SH-SY5Y (cell line): ENCODE results near the gene ACBD6.

Source experiments
- GATA2 ChIP-seq: IDR thresholded peaks from 2 replicates; pipeline ENCODE4 v1.6.1; 2011; ENCODE audit warnings: mild to moderate bottlenecking, low read depth, low read length
- GATA3 ChIP-seq: IDR thresholded peaks from 2 replicates; pipeline ENCODE4 v1.6.1; 2011; ENCODE audit warnings: low read depth, mild to moderate bottlenecking, low read length, moderate library complexity

Gene ACBD6

DNA sequence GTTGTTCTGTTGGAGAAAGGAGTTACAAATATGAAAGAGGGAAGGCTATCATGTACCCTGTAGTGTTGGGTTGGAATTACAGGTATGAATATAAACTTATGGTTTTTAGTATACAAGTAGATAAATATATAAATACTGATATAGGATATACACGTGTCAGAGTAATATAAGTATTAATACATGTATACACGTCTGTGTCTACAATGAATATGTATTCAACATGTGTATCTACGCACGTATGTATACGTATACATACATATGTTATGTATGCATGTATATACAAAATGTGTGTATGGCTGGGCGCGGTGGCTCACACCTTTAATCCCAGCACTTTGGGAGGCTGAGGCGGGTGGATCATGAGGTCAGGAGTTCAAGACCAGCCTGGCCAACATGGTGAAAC is 17.9 kb downstream of the ACBD6 start:
- TF ChIP-seq GATA3 (no peak), GATA2 (no peak)

DNA sequence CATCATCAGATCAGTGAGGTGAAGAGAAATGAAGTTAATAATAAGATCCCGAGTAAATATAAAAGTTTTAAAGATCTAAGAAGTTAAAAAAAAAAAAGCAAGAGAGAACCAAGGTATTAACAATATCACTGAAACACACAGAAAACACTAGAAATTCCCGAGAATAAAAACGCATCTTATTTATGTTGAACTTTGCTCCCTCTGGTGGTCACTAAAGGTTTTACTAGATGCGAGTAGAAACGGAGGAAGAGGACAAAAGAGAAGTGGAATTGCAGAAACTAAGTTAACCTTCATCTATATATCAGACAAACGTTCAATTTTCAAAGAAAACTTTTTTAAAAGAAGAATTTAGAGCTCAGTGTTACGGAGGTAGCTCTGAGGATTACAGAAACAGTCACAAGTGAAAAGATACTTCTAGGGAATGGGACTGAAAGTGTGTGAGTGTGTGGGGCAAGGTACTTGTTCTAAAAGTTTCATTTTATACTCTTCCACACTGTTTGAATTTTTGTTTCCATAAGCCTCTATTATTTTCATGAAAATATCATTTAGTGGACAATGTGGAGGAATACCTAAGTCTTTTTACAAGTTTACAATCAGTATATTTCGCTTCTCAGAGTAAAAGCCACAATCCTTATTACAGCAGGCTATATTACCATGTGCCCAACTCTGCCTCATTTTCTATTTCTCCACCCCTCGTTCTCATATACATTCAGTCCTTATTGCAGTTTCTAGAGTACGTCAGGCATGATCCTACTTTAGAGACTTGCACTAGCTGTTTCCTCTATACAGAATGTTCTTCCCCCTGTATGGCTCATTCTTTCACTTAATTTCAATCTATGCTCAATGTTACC is 19.7 kb downstream of the ACBD6 start:
- no peak for TF ChIP-seq GATA2
- TF ChIP-seq GATA3, result no peak

DNA sequence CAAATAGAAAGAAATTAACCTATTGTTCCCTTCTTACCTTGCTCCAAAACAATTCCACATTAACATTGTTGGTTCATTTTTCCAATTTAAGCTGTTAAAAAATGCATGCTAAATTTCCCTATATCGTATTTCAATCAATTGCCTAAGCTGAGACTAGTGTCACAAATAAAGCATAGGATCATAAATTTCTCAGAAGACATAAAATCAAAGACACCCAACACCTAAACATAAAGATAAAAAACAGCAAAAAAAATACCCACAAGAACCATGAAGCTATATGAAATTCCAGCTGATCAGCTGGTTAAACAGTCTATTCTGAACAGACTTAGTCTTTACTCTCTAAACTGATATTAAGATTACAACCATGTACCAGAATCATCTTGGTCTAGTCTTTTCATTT is 32.3 kb downstream of the ACBD6 start:
- TF ChIP-seq GATA3 (no peak), GATA2 (no peak)

DNA sequence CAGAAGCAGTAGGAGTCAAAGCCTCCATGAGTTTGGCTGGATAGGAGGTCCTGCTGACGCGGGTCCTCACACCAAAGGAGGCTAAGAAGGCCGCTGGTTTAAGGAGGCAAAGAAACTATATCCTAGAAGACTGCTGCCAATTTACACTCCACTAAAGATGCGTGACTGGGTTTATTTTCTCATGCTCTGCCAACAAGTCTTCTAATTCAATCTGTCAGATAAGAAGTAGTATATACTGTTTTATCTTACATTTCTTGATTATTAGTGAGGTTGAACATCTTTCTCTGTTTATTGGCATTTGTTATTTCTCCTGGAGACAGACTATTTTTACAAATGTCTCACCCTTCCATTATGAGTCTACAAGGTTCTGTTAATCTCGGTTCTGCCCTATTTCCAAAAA is 34.1 kb downstream of the ACBD6 start:
- no peak for TF ChIP-seq GATA3
- no peak for TF ChIP-seq GATA2

DNA sequence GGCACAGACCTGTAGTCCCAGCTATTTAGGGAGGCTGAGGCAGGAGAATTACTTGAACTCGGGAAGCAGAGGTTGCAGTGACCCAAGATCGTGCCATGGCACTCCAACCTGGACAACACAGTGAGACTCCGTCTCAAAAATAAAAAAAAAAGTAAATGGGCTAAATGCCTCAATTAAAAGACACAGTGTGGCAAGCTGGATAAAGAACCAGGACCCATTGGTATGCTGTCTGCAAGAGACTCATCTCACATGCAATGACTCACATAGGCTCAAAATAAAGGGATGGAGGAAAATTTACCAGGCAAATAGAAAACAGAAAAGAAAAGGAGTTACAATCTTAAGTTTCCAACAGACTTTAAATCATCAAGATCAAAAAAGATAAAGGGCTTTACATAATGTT is 40.3 kb downstream of the ACBD6 start:
- TF ChIP-seq GATA3 (no peak), GATA2 (no peak)

DNA sequence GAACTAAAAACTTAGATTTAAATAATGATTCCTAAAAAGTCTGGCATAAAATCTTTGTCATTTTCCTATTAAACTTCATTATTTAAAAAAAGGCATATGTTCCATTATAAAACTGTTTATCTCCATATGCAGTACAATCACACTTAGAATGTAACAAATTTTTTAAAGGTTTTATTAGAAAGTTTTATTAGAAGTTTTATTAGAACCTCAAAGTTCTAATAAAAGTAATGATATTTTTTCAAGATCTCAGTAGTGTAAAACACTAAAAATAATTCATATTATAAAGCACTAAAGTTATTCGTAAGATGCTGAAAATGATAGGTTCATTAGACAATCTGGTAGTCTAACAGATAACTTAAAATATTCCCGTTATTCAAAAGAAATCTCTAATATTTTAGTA is 43.6 kb downstream of the ACBD6 start:
- TF ChIP-seq GATA2 (no peak), GATA3 (no peak)

DNA sequence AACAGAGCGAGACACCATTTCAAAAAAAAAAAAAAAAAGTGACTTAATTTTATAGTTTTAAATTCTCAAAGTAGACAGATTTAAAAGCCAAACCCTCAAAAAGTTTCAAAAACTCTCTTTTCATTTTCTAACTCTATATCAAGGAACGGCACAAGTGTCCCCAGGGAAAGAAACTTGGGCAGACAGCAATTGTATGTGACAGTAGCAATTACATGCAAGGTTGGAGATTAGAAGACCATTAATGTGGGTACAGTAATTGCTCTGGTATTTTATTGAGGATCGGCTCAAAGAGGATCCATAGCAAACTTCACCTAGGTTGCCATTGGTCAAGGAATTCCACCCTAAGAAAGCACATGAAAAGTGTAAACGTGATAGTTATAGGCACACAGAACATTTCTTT is 46.2 kb downstream of the ACBD6 start:
- TF ChIP-seq GATA2 (no peak), GATA3 (no peak)

DNA sequence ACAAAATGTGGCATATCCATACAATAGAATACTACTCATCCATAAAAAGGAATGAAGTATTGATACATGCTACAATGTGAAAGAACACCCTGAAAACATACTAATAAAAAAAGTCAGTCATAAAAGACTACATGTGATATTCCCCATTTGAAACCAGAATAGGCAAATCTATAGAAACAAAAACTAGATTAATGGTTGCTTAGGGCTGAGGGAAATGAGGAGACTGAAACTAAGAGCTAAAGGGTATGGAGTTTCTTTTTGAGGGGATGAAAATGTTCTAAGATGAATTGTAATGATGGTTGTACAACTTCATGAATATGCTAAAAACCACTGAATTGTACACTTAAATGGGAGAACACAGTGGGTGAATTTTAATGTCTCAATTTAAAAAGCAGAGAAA is 50.9 kb downstream of the ACBD6 start:
- TF ChIP-seq GATA2 (no peak), GATA3 (no peak)

DNA sequence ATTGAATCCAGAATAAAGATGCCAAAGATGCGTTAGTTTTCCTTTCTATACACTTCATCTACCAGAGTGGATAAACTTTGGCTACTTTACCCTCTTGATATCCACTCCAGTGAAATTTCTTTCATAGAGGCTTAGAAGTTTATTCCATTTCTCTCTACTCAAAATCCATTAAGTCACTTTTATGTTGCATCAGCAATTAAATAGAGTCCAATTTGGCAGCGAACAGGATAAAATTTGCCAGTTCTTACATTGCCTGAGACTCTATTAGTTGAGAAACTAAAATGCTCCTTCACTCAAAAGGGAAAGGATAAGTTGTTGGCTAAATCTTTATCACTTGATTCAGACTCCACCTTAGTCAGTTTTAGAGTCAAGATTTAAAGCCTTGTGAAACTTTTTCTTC is 57.9 kb downstream of the ACBD6 start:
- TF ChIP-seq GATA2 (no peak), GATA3 (no peak)

DNA sequence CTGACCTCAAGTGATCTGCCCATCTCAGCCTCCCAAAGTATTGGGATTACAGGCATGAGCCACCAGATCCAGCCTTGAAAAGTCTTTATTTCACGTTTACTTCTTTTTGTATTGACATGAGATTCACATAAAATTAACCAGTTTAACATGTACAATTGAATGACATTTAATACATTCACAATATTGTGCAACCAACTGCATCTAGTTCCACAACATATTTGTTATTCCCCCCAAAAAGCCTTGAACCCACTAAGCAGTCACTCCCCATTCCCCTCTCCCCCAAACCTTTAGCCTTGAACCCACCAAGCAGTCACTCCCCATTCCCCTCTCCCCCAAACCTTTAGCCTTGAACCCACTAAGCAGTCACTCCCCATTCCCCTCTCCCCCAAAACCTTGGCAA is 62.0 kb downstream of the ACBD6 start:
- TF ChIP-seq GATA3 (no peak), GATA2 (no peak)

DNA sequence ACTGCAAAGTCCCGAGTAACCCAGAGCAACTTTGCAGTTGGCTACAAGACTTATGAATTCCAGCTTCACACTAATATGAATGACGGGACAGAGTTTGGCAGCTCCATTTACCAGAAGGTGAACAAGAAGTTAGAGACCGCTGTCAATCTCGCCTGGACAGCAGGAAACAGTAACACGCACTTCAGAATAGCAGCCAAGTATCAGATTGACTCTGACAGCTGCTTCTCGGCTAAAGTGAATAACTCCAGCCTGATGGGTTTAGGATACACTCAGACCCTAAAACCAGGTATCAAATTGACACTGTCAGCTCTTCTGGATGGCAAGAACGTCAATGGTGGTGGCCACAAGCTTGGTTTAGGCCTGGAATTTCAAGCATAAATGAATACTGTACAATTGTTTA is 66.8 kb downstream of the ACBD6 start:
- no peak for TF ChIP-seq GATA2
- no peak for TF ChIP-seq GATA3

DNA sequence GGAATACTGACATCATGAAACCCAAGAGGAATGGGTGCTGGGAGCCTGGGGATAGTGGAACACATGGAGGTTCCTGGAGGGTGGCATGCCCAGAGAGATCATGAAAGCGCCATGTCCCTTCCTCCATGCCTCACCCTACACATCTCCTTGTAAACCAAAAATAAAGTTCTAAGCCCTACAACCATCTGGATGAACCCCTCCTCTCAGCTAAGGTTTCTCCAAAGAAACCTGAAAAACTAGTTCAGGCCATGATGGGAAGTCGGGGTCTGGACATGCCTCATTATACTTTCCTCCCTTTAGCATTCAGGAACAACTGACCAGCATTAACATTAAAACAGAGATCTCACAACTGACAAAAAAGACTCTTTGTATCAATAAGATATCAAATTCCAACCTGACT is 68.5 kb downstream of the ACBD6 start:
- no peak for TF ChIP-seq GATA2
- no peak for TF ChIP-seq GATA3

DNA sequence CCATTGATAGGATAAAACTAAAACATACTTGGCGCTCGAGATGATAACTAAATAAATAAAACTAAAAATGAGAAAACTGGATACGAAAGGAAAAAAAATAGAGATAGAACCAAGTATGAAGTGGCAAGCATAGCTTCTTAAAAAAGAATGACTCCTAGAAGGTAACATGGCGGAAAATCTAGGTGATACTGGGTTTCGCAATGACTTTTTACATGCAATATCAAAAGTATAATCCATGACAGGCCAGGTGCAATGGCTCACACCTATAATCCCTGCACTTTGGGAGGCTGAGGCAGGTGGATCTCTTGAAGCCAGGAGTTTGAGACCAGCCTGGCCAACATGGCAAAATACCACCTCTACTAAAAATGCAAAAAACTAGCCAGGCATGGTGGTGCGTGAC is 70.7 kb downstream of the ACBD6 start:
- TF ChIP-seq GATA3, result no peak
- no peak for TF ChIP-seq GATA2

DNA sequence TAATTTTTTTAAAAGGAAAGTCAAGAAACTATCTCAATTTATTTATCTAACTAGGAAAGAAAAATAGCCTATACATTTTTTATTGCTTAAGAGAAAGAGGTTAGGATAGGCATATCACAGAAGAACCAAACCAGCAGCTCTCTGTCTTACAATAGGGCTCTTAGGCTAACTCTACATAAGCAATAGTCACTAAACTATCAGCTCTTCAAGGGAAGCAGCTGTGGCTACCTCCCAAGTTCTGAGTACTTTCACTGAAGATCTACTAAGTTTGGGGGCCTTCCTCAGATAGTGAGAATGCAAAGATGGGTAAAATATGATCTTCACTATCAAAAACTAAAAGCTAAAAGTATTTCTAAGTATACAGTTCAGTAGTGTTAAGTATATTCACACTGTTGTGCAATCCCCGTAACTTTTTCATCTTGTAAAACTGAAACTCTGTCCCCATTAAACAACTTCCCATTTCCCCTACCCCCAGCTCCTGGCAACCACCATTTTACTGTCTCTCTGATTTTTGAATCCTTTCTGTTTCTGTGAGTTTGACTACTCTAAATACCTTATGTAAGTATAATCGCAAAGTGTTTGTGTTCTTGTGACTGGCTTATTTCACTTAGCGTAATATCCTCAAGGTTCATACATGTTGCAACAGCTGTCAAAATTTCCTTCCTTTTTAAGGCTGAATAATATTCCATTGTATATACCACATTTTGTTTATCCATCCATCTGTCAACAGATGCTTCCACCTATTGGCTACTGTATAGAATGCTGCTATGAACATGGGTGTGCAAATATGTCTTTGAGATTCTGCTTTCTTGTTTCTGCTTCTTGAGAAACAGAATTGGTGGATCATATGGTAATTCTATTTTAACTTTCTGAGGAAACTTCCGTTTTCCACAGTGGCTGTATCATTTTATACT is 73.3 kb downstream of the ACBD6 start:
- TF ChIP-seq GATA3 (no peak), GATA2 (no peak)

DNA sequence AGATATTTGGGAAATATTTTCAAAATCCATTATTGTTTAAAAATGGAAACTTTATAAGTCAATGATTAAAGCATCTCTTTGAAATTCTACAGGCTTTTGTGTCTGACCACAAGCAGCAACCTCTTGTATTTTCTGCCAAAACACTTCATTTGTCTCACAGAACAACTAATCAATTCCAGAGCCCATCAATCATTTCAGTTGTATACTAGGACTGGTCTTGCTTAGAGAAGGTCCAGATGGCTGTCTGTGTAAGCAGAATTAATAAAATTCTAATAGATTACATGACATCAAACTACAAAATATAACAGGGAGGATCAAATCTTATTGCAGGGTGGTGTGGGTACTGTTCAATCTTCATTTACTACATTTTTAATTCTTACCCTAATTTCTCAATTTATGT is 76.4 kb downstream of the ACBD6 start:
- TF ChIP-seq GATA3 (no peak), GATA2 (no peak)
